GM12878 (cell line): ENCODE results near the gene CDK11B. TPM values are rescaled to one million over a fixed set of nuclear protein-coding genes. Genes with fewer than 3 reads are reported as not detected.

Experiments
- ATAC-seq: fragments of 200-7000 bp; cut with Tn5 transposase; 3 replicates; pipeline ENCODE4 v1.9.1; 2020; ENCODE audit warnings: mild to moderate bottlenecking, moderate library complexity
- BruUV-seq: library from RNA; stranded (reverse); fragments of 400-500 nt; replicated peaks from 2 replicates; lab custom pipeline; 2021; lab: Mats Ljungman, UMichigan
- CTCF ChIA-PET: fragments of 300-600 bp; sonication (Branson Sonifier 250); formaldehyde crosslinking; extraction: SDS; loops from one replicate; lab custom pipeline; 2021; ENCODE audit warnings: inconsistent platforms; lab: Yijun Ruan, JAX
- POLR2A ChIA-PET: fragments of 350-600 bp; formaldehyde crosslinking; extraction: SDS; loops from one replicate; lab custom pipeline; 2021; ENCODE audit warnings: inconsistent platforms; lab: Charles Lee
- RAD21 ChIA-PET: fragments of 300-600 bp; sonication (Branson Sonifier 250); formaldehyde crosslinking; loops from one replicate; lab custom pipeline; 2023; ENCODE audit warnings: antibody characterized with exemption; ENCODE audit not compliant: unreplicated experiment; lab: Charles Lee
- SMC1A ChIA-PET: fragments of 300-600 bp; sonication (Branson Sonifier 250); formaldehyde crosslinking; loops from one replicate; lab custom pipeline; 2023; ENCODE audit not compliant: unreplicated experiment, uncharacterized antibody; lab: Charles Lee
- DNase-seq: peaks from one replicate; pipeline ENCODE4 v3.0.0-alpha.2; 2011; ENCODE audit warnings: low read depth, low spot score
- FAIRE-seq: peaks from 3 replicates; lab custom pipeline; 2011; peaks lifted over from hg19 to GRCh38; lab: Jason Lieb, UNC
- H2AFZ ChIP-seq: 2 replicates; pipeline ENCODE4 v1.6.0; 2011; ENCODE audit warnings: low read depth, low read length, control low read depth; ENCODE audit not compliant: control insufficient read depth
- H3K27ac ChIP-seq: 2 replicates; pipeline ENCODE4 v1.5.1; 2011; ENCODE audit warnings: control low read depth; ENCODE audit not compliant: control insufficient read depth, insufficient read depth
- H3K27me3 ChIP-seq, 2 experiments: replicated peaks in 1 of 2; 2 replicates each; pipeline versions ENCODE4 v1.6.0 to v1.6.1; 2011; ENCODE audit warnings: low read length in 1 of 2; ENCODE audit not compliant: control insufficient read depth in 2 of 2, insufficient read depth in 2 of 2
- H3K36me3 ChIP-seq, 2 experiments: 2 replicates each; pipeline ENCODE4 v1.5.1; 2011; ENCODE audit warnings: low read length in 1 of 2; ENCODE audit not compliant: control insufficient read depth in 2 of 2, insufficient read depth in 2 of 2
- H3K4me1 ChIP-seq: 2 replicates; pipeline ENCODE4 v1.6.1; 2011; ENCODE audit warnings: mild to moderate bottlenecking, low read length, moderate library complexity, mixed read lengths; ENCODE audit not compliant: control insufficient read depth, insufficient read depth
- H3K4me2 ChIP-seq: 2 replicates; pipeline ENCODE4 v1.6.0; 2011; ENCODE audit warnings: control low read depth; ENCODE audit not compliant: control insufficient read depth, insufficient read depth
- H3K4me3 ChIP-seq: fragments of 200-600 bp; sonication (generic); 2 replicates; pipeline ENCODE4 v1.5.1; 2016
- H3K79me2 ChIP-seq: 2 replicates; pipeline ENCODE4 v1.6.0; 2011; ENCODE audit warnings: low read length; ENCODE audit not compliant: control insufficient read depth, insufficient read depth
- H3K9ac ChIP-seq: 2 replicates; pipeline ENCODE4 v1.8.0; 2011; ENCODE audit warnings: low read length, control low read depth, mixed read lengths; ENCODE audit not compliant: control insufficient read depth, insufficient read depth
- H3K9me3 ChIP-seq: replicated peaks from 3 replicates; pipeline ENCODE4 v1.5.1; 2011; ENCODE audit warnings: mild to moderate bottlenecking, low read length; ENCODE audit not compliant: control insufficient read depth, insufficient read depth
- H4K20me1 ChIP-seq: 2 replicates; pipeline ENCODE4 v1.6.0; 2011; ENCODE audit not compliant: control insufficient read depth, insufficient read depth
- POLR2A ChIP-seq: IDR thresholded peaks from 2 replicates; pipeline ENCODE4 v1.6.1; 2011; ENCODE audit warnings: low read depth, mild to moderate bottlenecking, low read length
- WGBS: methylation state at CpG from one replicate; pipeline ENCODE4 v1.1.6; 2016; ENCODE audit warnings: low lambda C conversion rate; ENCODE audit not compliant: insufficient replicate concordance, insufficient coverage; ENCODE audit errors: missing lambda C conversion rate; 5-methylcytosine and 5-hydroxymethylcytosine counted together
- in situ Hi-C: fragments of 300-500 bp; cut with MboI; formaldehyde crosslinking; loops from 9 replicates; pipeline ENCODE4 v1.14.3; 2018; ENCODE audit warnings: mixed read lengths
- intact Hi-C: fragments of 100-400 bp; cut with micrococcal nuclease; formaldehyde crosslinking; loops from one replicate; pipeline ENCODE4 v1.14.2; 2022; ENCODE audit not compliant: unreplicated experiment
- polyA plus RNA-seq, 11 experiments: library from polyadenylated mRNA; depleted of rRNA in 4 of 11; unstranded in 6 of 11; stranded (reverse) in 5 of 11; fragments of >200 nt; fragmentation: Nextera tagmentation in 4 of 11; fragmentation: Illumina TruSeq in 1 of 11; extraction: Ambion mirVana in 4 of 11; extraction: Trizol in 1 of 11; gene quantifications; 1 replicate in 1 of 11; 2 replicates in 10 of 11; pipeline versions ENCODE4 v1.2.1 to v1.2.3, GENCODE V29; 2011 to 2016; ENCODE audit warnings: inconsistent platforms in 2 of 11, missing spikeins in 2 of 11, low read depth in 1 of 11
- total RNA-seq, 4 experiments: library from RNA; depleted of rRNA in 3 of 4; stranded (reverse); fragments of >200 nt in 3 of 4; fragmentation: Illumina TruSeq in 1 of 4; extraction: Trizol in 1 of 4; gene quantifications; 2 replicates each; pipeline versions ENCODE4 v1.2.1 to v1.2.3, GENCODE V29; 2013 to 2021
- TF ChIP-seq, protein P1 (sequence below): fragments of 450-650 bp; IDR thresholded peaks from 2 replicates; pipeline ENCODE4 v1.6.1; 2017; ENCODE audit warnings: low read depth, mild to moderate bottlenecking, moderate library complexity

Gene CDK11B
- total and polyA plus RNA-seq, 10 of the 15 experiments (the other 5 are each of a cell fraction or from before 2014, with no cell fraction given), result 3.2 to 30.9 (median 18.0) TPM

DNA sequence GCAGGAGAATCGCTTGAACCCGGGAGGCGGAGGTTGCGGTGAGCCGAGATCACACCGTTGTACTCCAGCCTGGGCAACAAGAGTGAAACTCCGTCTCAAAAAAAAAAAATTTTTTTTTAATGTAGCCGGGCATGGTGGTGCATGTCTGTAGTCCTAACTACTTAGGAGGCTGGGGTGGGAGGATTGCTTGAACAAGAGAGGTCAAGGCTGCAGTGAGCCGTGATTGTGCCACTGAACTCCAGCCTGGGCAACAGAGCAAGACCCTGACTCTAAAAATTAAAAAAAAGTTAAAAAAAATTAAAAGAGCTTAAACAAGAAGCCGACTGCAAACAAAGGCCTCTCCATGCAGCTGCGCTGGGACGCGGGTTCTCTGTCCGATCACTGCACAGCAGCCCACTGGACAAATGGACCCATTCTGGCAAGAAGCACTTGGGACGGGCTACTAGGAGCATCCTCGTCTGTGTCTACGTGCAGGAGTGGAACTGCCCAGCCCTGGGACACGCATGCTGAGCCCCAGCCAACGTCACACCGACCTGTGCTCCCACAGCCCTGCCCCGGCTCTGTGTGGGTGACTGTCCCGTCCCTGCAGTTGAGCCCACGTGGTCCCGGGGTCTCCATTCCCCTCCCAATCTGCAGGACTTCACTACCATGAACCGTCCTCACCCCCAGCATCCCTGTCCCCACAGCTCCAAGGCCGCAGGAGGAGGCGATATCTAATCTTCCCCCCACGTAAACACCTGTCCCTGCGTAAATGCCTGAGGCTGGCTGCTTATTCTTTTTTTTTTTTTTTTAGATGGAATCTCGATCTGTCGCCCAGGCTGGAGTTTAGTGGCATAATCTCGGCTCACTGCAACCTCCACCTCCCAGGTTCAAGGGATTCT, 21.5 kb upstream of the CDK11B start:
- CTCF ChIA-PET, result no interaction called here

More for the DNA sequence above, 21.5 kb upstream of the CDK11B start:
- Histone ChIP-seq H3K4me3 (no peak overlapping the region), H3K27me3 (no peaks in the 10 kb centered on the region), H2AFZ (no peak overlapping the region), H3K9me3 (no peaks in the 10 kb centered on the region), H3K27ac (no peak overlapping the region), H3K4me2 (no peak overlapping the region), H3K36me3 (peaks cover 0 to 3% of the 10 kb centered on the region in 2 experiments; a peak in 1 of 4 replicates), H3K9ac (no peak overlapping the region), H3K79me2 (peaks cover 13% of the 10 kb centered on the region), H4K20me1 (no peaks in the 10 kb centered on the region)
- in situ Hi-C loops (no loop called here), intact Hi-C loops (no loop called here)
- SMC1A ChIA-PET, result no interaction called here
- RAD21 ChIA-PET, result interaction anchor here (0.9 kb wide), 1 partner anchor 286 kb away, joined by 3 read pairs; no protein-coding TSS in a partner anchor
- POLR2A ChIA-PET, result no interaction called here
- DNase-seq (no peak), FAIRE-seq (no peak), ATAC-seq (no peak)
- 96% methylated on average over 30 of the region's 32 CpGs for WGBS
- BruUV-seq, result no TSS peak
- TF ChIP-seq, protein P1, sequence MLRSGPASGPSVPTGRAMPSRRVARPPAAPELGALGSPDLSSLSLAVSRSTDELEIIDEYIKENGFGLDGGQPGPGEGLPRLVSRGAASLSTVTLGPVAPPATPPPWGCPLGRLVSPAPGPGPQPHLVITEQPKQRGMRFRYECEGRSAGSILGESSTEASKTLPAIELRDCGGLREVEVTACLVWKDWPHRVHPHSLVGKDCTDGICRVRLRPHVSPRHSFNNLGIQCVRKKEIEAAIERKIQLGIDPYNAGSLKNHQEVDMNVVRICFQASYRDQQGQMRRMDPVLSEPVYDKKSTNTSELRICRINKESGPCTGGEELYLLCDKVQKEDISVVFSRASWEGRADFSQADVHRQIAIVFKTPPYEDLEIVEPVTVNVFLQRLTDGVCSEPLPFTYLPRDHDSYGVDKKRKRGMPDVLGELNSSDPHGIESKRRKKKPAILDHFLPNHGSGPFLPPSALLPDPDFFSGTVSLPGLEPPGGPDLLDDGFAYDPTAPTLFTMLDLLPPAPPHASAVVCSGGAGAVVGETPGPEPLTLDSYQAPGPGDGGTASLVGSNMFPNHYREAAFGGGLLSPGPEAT, result no peak
- peak; percentile 38; the same call in 1 of the 2 replicates for TF ChIP-seq POLR2A
- TF ChIP-seq, all 136 proteins: peak for 1
- peaks cover 24% of the 10 kb centered on the region for H3K4me1 ChIP-seq
